GM18951 (cell line): ENCODE results near the gene ZNF423.

Experiments used
- POLR2A ChIP-seq: IDR thresholded peaks from 4 replicates; pipeline ENCODE4 v1.6.1; 2011; ENCODE audit warnings: mild to moderate bottlenecking; ENCODE audit not compliant: insufficient read length, insufficient read depth; ENCODE audit errors: extremely low read depth
- in situ Hi-C: fragments of 300-500 bp; cut with MboI; formaldehyde crosslinking; loops from one replicate; pipeline ENCODE4 v1.12.0; 2022; ENCODE audit warnings: low sequenced_read_pairs, mixed read lengths, inconsistent platforms; ENCODE audit not compliant: unreplicated experiment

Gene ZNF423

DNA sequence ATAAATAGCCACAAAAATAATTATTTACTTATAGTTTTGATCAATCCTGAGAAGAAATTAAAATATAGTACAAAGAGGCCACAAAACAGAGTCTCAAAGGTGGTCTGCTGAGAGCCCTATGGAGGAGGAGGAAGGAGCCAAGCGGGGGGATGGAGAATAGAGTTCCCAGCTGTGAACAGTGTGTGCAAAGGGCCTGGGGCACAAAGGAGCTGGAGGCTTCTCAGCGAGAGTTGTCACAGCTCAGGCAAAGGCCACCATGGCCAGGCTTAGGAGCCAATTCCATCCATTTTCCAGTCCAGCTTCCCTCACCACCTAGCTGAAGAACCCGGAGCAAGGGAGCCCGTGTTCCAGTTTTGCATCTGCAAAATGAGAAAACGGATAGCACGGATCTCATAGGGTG lies 5.4 kb upstream of the ZNF423 start:
- in situ Hi-C loops: no loop called here
- no peak for TF ChIP-seq POLR2A

DNA sequence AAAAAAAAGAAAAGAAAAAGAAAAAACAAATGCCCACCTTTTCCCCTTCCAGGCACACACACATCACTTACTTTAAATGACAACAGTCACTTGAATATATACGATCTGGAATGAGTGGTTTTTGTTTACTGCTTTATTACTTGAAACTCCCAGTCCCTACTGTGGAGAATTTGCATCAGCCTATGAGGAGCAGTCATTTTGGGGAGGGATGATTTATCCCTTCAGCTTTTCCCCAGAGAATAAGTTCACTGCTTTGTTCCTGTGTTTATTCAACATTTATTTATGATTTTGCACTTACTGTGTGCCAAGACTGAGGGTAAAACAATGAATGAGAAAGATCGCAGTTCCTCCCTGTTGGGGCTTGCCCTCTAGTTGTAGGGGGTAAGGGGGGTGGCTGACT lies 4.7 kb upstream of the ZNF423 start:
- no peak for TF ChIP-seq POLR2A

DNA sequence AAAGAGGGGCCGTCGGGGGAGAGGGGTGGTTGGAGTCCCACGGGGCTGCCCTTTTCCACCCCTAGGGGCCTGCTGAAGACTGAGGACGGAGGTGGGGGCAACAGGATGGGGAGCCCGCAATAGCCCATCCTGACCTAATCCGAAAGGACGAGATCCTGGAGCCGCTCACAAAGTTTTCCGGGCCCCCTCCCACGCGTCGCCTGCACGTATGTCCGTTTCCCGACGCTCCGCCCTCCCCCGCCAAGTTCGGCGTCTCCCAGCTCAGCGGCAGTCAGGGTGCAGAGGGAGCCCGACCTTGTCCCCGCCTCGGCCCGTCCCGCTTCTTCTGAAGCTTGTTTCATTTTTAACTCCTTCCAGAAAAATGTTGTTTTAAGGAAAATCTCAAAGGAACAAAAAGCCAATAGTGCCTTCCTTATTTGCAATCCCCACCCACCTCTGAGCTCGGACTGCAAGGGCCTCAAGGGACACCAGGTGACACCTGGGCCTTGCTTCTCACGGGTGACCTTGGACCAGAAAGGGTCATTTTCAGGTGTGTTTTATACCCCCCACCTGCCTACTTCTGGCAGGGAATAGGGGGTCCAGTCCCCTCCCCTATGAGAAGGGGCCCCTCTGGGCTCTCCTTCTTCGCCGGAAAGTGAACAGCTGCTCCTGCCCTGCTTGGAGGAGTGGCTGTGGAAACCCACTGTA lies 3.4 kb upstream of the ZNF423 start:
- no peak for TF ChIP-seq POLR2A
- in situ Hi-C loops: no loop called here

More for the DNA sequence above, 4.7 kb upstream of the ZNF423 start:
- in situ Hi-C loops: no loop called here

DNA sequence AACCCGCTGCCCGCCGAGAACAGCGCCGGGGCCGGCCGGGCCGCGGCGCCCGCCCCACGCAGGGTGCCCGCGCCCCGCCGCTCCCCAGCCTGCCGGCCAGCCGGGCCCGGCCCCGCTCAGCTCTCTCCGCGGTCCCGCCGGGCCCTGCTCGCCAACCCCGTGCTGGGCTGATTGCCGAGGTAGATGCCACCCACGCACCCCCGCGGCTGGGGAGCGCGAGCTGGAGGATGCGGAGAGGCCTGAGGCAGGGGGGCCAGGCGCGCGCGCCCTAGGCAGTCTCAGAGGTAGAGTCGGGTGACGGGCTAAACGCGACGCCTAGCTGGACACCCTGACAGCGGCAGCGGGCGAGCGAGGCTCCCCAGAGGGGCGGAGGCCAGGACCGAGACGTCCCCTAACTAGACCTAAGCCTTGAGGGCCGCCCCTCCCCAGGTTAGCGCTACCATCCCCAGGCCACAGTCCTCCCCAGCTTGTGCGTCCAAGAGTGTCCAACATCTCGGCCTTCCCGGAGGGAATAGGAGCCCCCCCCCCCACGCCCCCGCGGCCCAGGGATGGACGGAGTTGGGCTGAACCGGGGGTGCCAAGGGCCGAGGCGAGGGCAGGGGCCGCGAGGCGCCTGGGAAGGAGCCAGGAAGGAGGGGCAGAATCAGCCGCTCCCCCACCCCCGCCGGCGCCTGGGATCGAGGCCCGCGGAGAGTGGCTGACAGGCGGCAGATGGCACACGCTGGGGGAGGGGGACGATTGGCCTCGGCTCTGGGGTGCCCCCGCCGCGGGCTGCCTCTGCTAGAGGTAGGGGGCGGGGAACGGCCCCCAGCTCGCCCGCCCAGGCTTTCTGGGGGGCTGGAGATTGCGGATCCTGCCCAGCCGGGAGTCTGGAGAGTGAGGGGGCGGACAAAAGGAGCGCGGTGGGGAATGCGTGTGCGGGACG lies 2.5 kb upstream of the ZNF423 start:
- in situ Hi-C loops: no loop called here
- no peak for TF ChIP-seq POLR2A

DNA sequence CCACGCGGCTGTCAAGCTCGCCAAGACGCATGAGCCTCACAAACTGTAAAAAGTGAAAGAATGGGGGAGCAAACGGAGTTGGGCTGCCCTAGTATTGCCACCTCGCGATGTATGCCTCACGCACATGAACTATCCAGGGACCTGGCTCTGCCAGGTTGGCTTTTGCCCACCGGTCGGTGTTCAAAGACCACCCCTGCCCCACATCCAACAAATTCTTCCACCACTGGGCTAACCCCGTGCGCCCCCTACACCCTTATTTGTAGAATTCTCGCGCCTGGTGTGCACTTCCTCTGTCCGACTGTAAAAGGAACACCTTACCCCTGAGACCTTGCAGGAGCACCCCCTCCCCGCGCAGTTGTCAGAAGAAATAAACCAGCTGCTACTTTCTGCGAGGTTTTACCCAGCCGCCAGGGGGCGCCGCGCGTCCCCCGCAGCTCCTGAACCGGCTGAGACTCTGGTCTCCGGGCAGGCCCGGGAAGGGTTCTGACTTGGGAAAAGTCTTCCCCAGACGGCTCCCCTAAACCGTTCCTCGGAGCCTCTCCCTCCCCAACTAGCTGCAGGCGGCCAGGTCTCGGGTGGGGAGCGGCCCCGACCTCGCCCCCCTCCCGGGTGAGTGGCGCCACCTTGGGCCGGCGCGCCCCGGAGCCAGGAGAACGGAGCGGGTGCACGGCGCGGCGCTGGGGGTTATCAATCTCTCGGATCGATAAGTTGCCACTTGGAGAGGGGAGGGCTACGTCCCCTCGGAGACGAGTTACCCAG lies 1.7 kb upstream of the ZNF423 start:
- TF ChIP-seq POLR2A: no peak
- in situ Hi-C loops: no loop called here

DNA sequence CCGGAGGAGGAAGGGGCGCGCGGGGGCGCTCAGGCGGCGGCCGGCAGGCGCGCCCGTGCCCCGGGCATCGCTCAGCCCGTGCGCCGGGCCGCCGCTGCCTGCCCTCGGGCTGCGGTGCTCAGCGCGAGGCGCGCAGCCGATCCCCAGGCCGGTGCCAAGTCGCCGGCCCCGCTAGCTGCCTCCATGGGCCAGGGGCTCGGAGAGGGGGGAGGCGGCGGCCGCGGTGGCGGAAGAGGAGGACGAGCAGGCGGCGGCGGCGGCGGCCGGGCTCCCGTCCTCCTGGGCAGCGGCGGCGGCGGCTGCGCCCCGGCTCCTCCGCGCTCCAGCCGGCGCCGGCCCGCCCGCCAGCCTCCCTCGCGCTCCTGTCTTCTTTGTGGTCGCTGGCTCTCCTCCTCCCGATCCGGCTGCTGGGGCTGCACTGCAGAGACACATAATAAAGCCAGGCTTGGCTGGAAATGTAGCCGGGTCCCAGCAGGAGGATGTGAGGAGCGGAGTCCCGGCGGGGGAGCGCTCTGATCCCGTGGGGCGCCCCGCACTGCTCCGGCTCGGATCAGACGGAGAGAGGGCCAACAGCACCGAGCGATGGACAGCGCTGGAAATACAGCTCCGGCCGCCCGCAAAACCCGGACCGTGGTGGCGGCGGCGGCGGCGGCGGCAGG lies 889 bp upstream of the ZNF423 start:
- in situ Hi-C loops: no loop called here
- TF ChIP-seq POLR2A: no peak

DNA sequence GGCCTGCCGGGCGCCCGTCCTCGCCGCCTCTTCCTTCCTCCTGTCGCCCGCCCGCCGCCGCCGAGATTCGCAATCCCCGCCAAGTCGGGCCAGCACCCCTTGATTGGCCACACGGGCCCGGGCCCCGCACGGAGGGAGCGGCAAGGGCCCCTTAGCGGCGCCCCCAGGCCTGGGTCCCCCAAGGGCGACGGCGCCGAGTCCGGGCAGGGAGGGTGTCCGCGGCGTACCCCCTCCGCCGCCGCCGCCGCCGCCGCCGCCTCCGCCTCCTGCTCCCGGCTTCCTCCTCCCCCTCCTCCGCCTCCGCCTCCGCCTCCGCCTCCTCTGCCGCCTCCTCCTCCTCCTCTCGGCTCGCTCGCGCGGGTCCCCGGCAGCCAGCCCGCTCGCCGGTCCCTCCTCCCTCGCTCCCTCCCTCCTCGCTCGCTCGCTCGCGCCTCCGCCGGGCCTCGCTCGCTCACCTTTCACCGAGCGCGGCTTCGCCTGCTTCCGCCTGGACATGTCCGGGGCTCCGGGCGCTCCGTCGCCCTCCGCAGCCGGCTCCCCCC lies 561 bp downstream of the ZNF423 start:
- in situ Hi-C loops: no loop called here
- TF ChIP-seq POLR2A: peak; percentile 28

DNA sequence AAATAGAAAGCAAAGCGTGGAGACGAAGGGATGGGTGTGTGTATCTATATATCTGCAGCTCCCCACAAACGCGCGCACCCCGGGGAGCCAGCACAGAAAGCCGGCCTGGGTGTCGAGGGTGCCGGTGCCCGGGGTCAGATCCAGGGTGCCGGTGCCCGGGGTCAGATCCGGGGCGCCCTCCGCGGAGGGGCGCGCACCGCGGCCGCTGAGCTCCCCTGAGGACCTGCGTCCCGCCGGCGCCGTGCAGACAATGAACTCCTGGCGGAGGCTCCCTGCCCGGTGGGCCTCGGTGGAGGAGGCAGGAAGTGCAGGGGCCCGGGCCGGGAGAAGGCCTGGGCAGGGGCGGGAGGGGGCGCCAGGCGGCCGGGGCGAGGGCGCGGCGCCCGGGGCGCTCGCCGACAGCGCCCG lies 1.1 kb downstream of the ZNF423 start:
- TF ChIP-seq POLR2A: no peak
- in situ Hi-C loops: no loop called here

DNA sequence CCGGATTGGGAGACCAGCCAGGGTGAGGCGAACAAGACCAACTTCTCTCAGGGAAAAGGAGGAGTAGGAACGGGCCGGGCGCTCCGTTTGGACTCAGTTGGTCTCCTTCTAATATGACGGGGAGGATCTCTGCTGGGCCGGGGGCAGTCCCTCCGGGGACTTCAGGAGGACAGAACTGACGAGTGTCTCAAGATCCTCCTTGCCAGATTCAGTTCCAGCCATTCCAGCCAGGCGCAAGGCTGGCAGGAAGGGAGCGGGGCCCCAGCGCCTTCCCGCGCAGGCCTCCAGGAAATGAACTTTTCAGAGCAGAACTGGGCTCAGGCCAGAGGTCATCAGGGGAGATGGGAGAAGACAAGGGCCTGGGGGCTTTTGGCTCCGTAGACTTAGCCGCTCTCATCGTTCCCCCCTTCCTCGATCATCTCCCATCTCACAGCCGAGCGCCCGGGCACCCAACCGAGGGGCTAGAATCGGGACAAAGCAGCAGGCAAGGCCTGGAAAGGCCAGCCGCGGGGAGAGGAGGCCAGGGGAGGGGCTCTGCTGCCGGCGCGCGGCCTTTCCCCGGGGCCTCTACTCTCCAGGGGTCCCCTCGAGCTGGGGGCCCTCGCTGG lies 1.6 kb downstream of the ZNF423 start:
- no peak for TF ChIP-seq POLR2A
- in situ Hi-C loops: no loop called here

DNA sequence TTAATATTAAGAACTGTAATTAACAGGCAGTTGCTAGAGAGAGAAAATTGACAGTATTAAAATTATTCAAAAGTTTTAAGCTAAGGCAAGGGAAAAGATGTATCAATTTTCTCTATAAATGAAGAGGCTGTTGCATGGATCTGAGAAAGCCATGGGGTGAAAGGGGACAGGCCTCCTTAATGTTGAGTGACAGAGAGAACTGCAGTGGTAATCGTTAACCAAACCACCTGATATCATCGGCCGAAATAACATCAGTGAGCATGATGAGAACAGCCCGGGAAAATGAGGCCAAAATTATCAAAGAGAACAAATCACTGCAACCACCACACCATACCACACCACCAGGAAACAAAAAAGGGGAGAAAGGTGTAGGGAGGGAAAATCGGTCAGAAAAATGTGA lies 3.6 kb downstream of the ZNF423 start:
- TF ChIP-seq POLR2A: no peak
- in situ Hi-C loops: no loop called here

DNA sequence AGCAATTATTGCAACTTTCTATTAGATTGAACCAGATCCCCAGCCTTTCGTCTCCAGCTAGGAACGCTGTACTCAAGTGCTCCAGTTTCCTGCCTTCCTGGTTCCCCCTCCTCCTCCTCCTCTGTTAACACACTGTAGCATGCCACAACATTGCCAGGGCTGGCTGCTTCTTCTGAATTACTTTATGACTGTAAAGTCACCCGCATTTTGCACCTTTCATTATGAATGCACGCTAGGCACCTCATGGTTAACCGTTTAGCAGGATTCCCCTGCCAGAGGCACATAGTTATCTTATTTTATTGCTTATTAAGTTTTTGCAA lies 4.5 kb downstream of the ZNF423 start:
- no peak for TF ChIP-seq POLR2A
- in situ Hi-C loops: no loop called here

DNA sequence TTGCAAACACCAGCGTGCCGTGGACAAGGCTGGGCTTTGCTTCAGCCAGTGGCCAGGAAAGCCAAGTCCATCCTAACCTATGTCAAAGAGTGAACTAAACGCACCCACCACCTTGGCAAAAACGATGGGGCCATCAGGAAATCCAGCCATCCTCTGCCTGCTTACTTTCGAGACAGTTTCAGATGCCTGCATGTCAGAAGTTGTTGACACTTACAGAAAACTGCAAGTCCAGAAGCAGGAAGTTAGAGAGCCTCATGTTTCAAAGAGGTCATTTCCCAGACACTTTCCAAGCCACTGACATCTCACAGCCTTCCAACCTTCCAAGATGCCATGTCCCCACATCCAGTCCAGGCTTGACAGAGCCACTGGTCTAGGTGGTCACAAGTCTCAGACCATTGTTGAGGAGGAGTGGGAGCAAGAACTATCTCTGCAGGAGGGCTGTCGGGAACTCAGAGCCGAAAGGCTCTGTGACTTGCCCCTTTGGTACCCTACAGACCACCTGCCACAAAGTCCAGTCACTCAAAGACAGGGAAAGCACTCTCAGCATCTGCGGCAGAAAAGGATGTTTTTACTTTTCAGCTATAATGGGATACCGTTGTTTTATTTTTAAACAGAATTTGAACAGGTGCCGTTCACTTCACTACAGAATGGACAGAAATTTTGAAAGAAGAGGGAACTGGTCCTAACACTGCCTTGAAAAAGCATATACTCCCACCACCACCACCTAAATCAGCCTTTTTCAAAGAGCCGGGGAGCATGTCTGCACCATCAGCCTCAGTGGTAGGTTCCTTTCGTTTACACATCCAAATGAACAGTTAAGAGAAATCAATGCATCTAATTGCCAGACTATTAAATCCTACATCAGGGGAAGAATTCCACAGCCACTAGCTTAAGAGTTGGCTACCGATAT lies 5.1 kb downstream of the ZNF423 start:
- in situ Hi-C loops: no loop called here
- no peak for TF ChIP-seq POLR2A

DNA sequence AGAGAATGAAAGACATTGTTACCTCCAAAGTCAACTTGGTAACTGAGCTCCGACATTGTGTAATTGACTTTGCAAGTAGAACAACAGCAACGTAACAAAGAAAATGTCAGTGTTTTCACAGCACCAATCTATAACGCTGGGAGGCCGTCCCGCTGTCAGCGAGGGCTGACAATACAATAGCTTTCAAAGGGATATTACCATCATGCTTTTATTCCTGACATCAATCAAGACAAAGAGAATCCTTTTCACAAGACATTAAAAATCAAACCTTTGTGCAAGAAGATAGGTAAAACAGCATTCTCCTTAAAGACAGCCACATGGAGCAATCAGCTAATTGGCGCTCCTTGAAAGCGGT lies 6.2 kb downstream of the ZNF423 start:
- no peak for TF ChIP-seq POLR2A
- in situ Hi-C loops: no loop called here
